Cardiac muscle cell (in vitro differentiated cells and primary cell): ENCODE measurements around the gene ERP44. TPM values are rescaled to one million over a fixed set of nuclear protein-coding genes. Genes with fewer than 3 reads are reported as not detected.
"Not testable (repeated sequence)": the region's sequence is repeated elsewhere in the genome, so short reads cannot be mapped to it uniquely, and the experiment has no call there.

Experiments
- DNase-seq, 2 donors: peaks; one replicate each; pipeline versions ENCODE4 v3.0.0 to v3.0.0-alpha.2; 2010 to 2017; ENCODE audit warnings: low read depth in 1 of 2, low spot score in 1 of 2
- H3K27ac ChIP-seq: fragments of 200-600 bp; sonication (generic); 2 replicates; pipeline ENCODE4 v1.5.1; 2016
- H3K27me3 ChIP-seq: fragments of 200-600 bp; sonication (generic); 2 replicates; pipeline ENCODE4 v1.6.0; 2016; ENCODE audit warnings: control low read depth
- H3K36me3 ChIP-seq: fragments of 200-600 bp; sonication (generic); 2 replicates; pipeline ENCODE4 v1.5.1; 2016; ENCODE audit warnings: control low read depth
- H3K4me1 ChIP-seq: fragments of 200-600 bp; sonication (generic); 2 replicates; pipeline ENCODE4 v1.8.1; 2017; ENCODE audit warnings: low read depth, mild to moderate bottlenecking, mixed run types
- H3K4me3 ChIP-seq: fragments of 200-600 bp; sonication (generic); 2 replicates; pipeline ENCODE4 v1.5.1; 2016; ENCODE audit warnings: mild to moderate bottlenecking
- H3K9me3 ChIP-seq: fragments of 200-600 bp; sonication (generic); 2 replicates; pipeline ENCODE4 v1.5.1; 2017; ENCODE audit warnings: low read depth, mild to moderate bottlenecking, control low read depth
- CTCF ChIP-seq: IDR thresholded peaks from 2 replicates; pipeline ENCODE4 v1.5.1; 2012; ENCODE audit warnings: low read depth, mild to moderate bottlenecking, low read length
- polyA plus RNA-seq: library from polyadenylated mRNA; unstranded; fragments of >200 nt; fragmentation: Nextera tagmentation; extraction: Ambion mirVana; gene quantifications from 2 replicates; pipeline ENCODE4 v1.2.1, GENCODE V29; 2016
- total RNA-seq: library from RNA; depleted of rRNA; stranded (reverse); fragments of >200 nt; gene quantifications from 2 replicates; pipeline ENCODE4 v1.2.3, GENCODE V29; 2016

The ERP44 gene
- total and polyA plus RNA-seq, 2 experiments from 2014 or later: 10.0 to 35.3 TPM

- H3K27me3 ChIP-seq: no peaks in the 10 kb centered on the region
- H3K9me3 ChIP-seq: no peaks in the 10 kb centered on the region
- H3K27ac ChIP-seq: peak overlapping the region; percentile 93
- DNase-seq: peak; percentile 38 to 70
- peaks cover 8% of the 10 kb centered on the region for H3K4me1 ChIP-seq
- no peaks in the 10 kb centered on the region for H3K36me3 ChIP-seq
- no peak for TF ChIP-seq CTCF
- peak overlapping the region; percentile 88 for H3K4me3 ChIP-seq
Measured at GRCh38 chr9:100098046-100098886, 534 bp downstream of the ERP44 start.

GRCh38 chr9:100096378-100096916 is 2.4 kb downstream of the ERP44 start:
- no peak for DNase-seq
- no peaks in the 10 kb centered on the region for H3K36me3 ChIP-seq
- TF ChIP-seq CTCF: no peak
- peaks cover 8% of the 10 kb centered on the region for H3K4me1 ChIP-seq
- H3K27ac ChIP-seq: no peak overlapping the region
- no peaks in the 10 kb centered on the region for H3K9me3 ChIP-seq
- no peak overlapping the region for H3K4me3 ChIP-seq
- no peaks in the 10 kb centered on the region for H3K27me3 ChIP-seq

- not testable (repeated sequence) for H3K27ac ChIP-seq, H3K4me1 ChIP-seq, DNase-seq, H3K4me3 ChIP-seq, H3K9me3 ChIP-seq, H3K27me3 ChIP-seq, H3K36me3 ChIP-seq
Measured at GRCh38 chr9:100094411-100094810, 4.4 kb downstream of the ERP44 start.

- TF ChIP-seq CTCF: no peak
- H3K27me3 ChIP-seq: no peaks in the 10 kb centered on the region
- no peak for DNase-seq
- H3K9me3 ChIP-seq: no peaks in the 10 kb centered on the region
- H3K4me1 ChIP-seq: no peaks in the 10 kb centered on the region
- H3K27ac ChIP-seq: no peak overlapping the region
- H3K4me3 ChIP-seq: no peak overlapping the region
- H3K36me3 ChIP-seq: no peaks in the 10 kb centered on the region
Measured at GRCh38 chr9:100092066-100092465, 6.7 kb downstream of the ERP44 start.

- Histone ChIP-seq H3K9me3 (no peaks in the 10 kb centered on the region), H3K36me3 (no peaks in the 10 kb centered on the region), H3K27ac (no peak overlapping the region), H3K27me3 (no peaks in the 10 kb centered on the region), H3K4me3 (no peak overlapping the region), H3K4me1 (no peaks in the 10 kb centered on the region)
- no peak for DNase-seq
- TF ChIP-seq CTCF: no peak
Measured at GRCh38 chr9:100091650-100092049, 7.2 kb downstream of the ERP44 start.

GRCh38 chr9:100090880-100091279 is 7.9 kb downstream of the ERP44 start:
- no peak for TF ChIP-seq CTCF
- Histone ChIP-seq H3K4me1 (no peaks in the 10 kb centered on the region), H3K27me3 (no peaks in the 10 kb centered on the region), H3K27ac (no peak overlapping the region), H3K9me3 (no peaks in the 10 kb centered on the region), H3K4me3 (no peak overlapping the region), H3K36me3 (no peaks in the 10 kb centered on the region)
- DNase-seq: no peak
